Lower lobe of right lung (tissue), 2 donors: Measurements from ENCODE around the gene SETD2. TPM values are rescaled to one million over a fixed set of nuclear protein-coding genes. Genes with fewer than 3 reads are reported as not detected.
"Not testable (repeated sequence)": the region's sequence is repeated elsewhere in the genome, so short reads cannot be mapped to it uniquely, and the experiment has no call there.

Source experiments
- ATAC-seq, 2 donors: fragments of 200-7000 bp; cut with Tn5 transposase; one replicate each; pipeline ENCODE4 v1.9.1; 2020 to 2022; ENCODE audit warnings: mild to moderate bottlenecking in 2 of 2, moderate library complexity in 2 of 2
- DNase-seq: peaks from one replicate; pipeline ENCODE4 v3.0.0-alpha.2; 2020
- H3K27ac ChIP-seq: fragments of 200-600 bp; one replicate; pipeline ENCODE4 v1.8.0; 2022
- H3K27me3 ChIP-seq: fragments of 200-600 bp; one replicate; pipeline ENCODE4 v1.8.0; 2022; ENCODE audit warnings: low read depth
- H3K36me3 ChIP-seq: fragments of 200-600 bp; one replicate; pipeline ENCODE4 v1.8.0; 2022; ENCODE audit warnings: mild to moderate bottlenecking
- H3K4me1 ChIP-seq: fragments of 200-600 bp; one replicate; pipeline ENCODE4 v1.8.0; 2022
- H3K4me3 ChIP-seq: fragments of 200-600 bp; one replicate; pipeline ENCODE4 v1.8.0; 2022; ENCODE audit warnings: mild to moderate bottlenecking
- H3K9me3 ChIP-seq: fragments of 200-600 bp; one replicate; pipeline ENCODE4 v1.8.0; 2022
- CTCF ChIP-seq: fragments of 200-600 bp; IDR thresholded peaks from one replicate; pipeline ENCODE4 v1.8.0; 2022; ENCODE audit warnings: antibody characterized with exemption, mild to moderate bottlenecking
- intact Hi-C: fragments of 100-400 bp; cut with DNase I; formaldehyde crosslinking; loops from one replicate; pipeline ENCODE4 v1.11.0; 2022
- total RNA-seq: library from RNA; stranded (reverse); fragmentation: NEBNext Ultra II Directional; extraction: Animal tissue kit (Norgen Biotek cat#: 25700); gene quantifications from one replicate; pipeline ENCODE4 v1.2.1, GENCODE V29; 2021
- donor health status: DM: no; HTN: yes; CAD: no; lungs with severe emphysema.

SETD2 gene
- total RNA-seq, 1 donor from 2014 or later, result 47.9 TPM

- Histone ChIP-seq H3K4me3 (no peak overlapping the region), H3K9me3 (no peaks in the 10 kb centered on the region), H3K27ac (no peak overlapping the region), H3K36me3 (peaks cover 72% of the 10 kb centered on the region), H3K27me3 (no peaks in the 10 kb centered on the region), H3K4me1 (no peaks in the 10 kb centered on the region)
- no peak for DNase-seq
- intact Hi-C loops, result no loop called here
- no peak for TF ChIP-seq CTCF
- no peak for ATAC-seq
Measured at GRCh38 chr3:47073685-47074084, 90.2 kb downstream of the SETD2 start.

GRCh38 chr3:47070770-47071169 lies 93.1 kb downstream of the SETD2 start:
- TF ChIP-seq CTCF, result no peak
- peaks cover 58% of the 10 kb centered on the region for H3K36me3 ChIP-seq
- no peak for ATAC-seq

GRCh38 chr3:47066259-47066658 lies 97.7 kb downstream of the SETD2 start:
- H3K9me3 ChIP-seq, DNase-seq: not testable (repeated sequence)
- H3K36me3 ChIP-seq, result peaks cover 65% of the 10 kb centered on the region

More at GRCh38 chr3:47070770-47071169, 93.1 kb downstream of the SETD2 start:
- intact Hi-C loops, result no loop called here
- no peak for DNase-seq
- Histone ChIP-seq H3K27me3 (no peaks in the 10 kb centered on the region), H3K27ac (no peak overlapping the region), H3K4me3 (no peak overlapping the region), H3K9me3 (no peaks in the 10 kb centered on the region), H3K4me1 (no peaks in the 10 kb centered on the region)

GRCh38 chr3:47065681-47066080 lies 98.2 kb downstream of the SETD2 start:
- ATAC-seq (no peak), DNase-seq (no peak)
- H3K27me3 ChIP-seq, result no peaks in the 10 kb centered on the region
- intact Hi-C loops, result no loop called here
- H3K9me3 ChIP-seq, result no peaks in the 10 kb centered on the region
- H3K4me1 ChIP-seq, result no peaks in the 10 kb centered on the region
- peaks cover 65% of the 10 kb centered on the region for H3K36me3 ChIP-seq
- H3K4me3 ChIP-seq, result no peak overlapping the region
- H3K27ac ChIP-seq, result no peak overlapping the region
- no peak for TF ChIP-seq CTCF

More at GRCh38 chr3:47066259-47066658, 97.7 kb downstream of the SETD2 start:
- H3K4me1 ChIP-seq, H3K4me3 ChIP-seq, ATAC-seq, intact Hi-C loops, H3K27me3 ChIP-seq, H3K27ac ChIP-seq: not testable (repeated sequence)

- H3K4me1 ChIP-seq, result no peaks in the 10 kb centered on the region
- peaks cover 65% of the 10 kb centered on the region for H3K36me3 ChIP-seq
- no peak for TF ChIP-seq CTCF
- no peaks in the 10 kb centered on the region for H3K9me3 ChIP-seq
- no peak for ATAC-seq
- H3K4me3 ChIP-seq, result no peak overlapping the region
- intact Hi-C loops, result no loop called here
- DNase-seq, result no peak
- no peaks in the 10 kb centered on the region for H3K27me3 ChIP-seq
- H3K27ac ChIP-seq, result no peak overlapping the region
Measured at GRCh38 chr3:47065058-47065457, 98.9 kb downstream of the SETD2 start.

GRCh38 chr3:47057212-47057671 lies 106.7 kb downstream of the SETD2 start:
- H3K9me3 ChIP-seq, result no peaks in the 10 kb centered on the region
- TF ChIP-seq CTCF, result no peak
- DNase-seq, result no peak
- H3K27me3 ChIP-seq, result no peaks in the 10 kb centered on the region
- H3K36me3 ChIP-seq, result peaks cover 63% of the 10 kb centered on the region
- H3K27ac ChIP-seq, result no peak overlapping the region
- H3K4me3 ChIP-seq, result no peak overlapping the region
- no peaks in the 10 kb centered on the region for H3K4me1 ChIP-seq
- ATAC-seq, result peak; percentile 16 to 38
- intact Hi-C loops, result no loop called here
